Panc1 (cell line): ENCODE data around the gene NUCB2. TPM values are rescaled to one million over a fixed set of nuclear protein-coding genes. Genes with fewer than 3 reads are reported as not detected.

Experiments used
- ATAC-seq: fragments of 200-7000 bp; cut with Tn5 transposase; 2 replicates; pipeline ENCODE4 v1.9.1; 2020; ENCODE audit warnings: mild to moderate bottlenecking, moderate library complexity
- BruUV-seq: library from RNA; stranded (reverse); fragments of 400-500 nt; replicated peaks from 2 replicates; lab custom pipeline; 2021; lab: Mats Ljungman, UMichigan
- CTCF ChIA-PET: fragments of 300-600 bp; sonication (Branson Sonifier 250); formaldehyde crosslinking; loops from one replicate; lab custom pipeline; 2022; ENCODE audit warnings: antibody characterized with exemption; lab: Charles Lee
- POLR2A ChIA-PET: fragments of 300-600 bp; sonication (Branson Sonifier 250); formaldehyde crosslinking; loops from one replicate; lab custom pipeline; 2022; ENCODE audit warnings: antibody characterized with exemption; lab: Charles Lee
- DNase-seq: peaks from one replicate; pipeline ENCODE4 v3.0.0-alpha.2; 2010; ENCODE audit warnings: low read depth, low spot score
- H3K27ac ChIP-seq: 2 replicates; pipeline ENCODE4 v1.5.1; 2011; ENCODE audit warnings: mild to moderate bottlenecking, low read length, inconsistent platforms
- H3K27me3 ChIP-seq: fragments of 200-500 bp; sonication (Bioruptor generic); 2 replicates; pipeline ENCODE4 v1.6.0; 2014; ENCODE audit warnings: low read length, inconsistent platforms; ENCODE audit not compliant: control insufficient read depth, insufficient read depth
- H3K36me3 ChIP-seq: fragments of 200-500 bp; sonication (Bioruptor generic); 2 replicates; pipeline ENCODE4 v1.5.1; 2014; ENCODE audit warnings: inconsistent platforms, mild to moderate bottlenecking, low read length, moderate library complexity; ENCODE audit not compliant: control insufficient read depth, insufficient read depth
- H3K4me1 ChIP-seq: 2 replicates; pipeline ENCODE4 v1.5.1; 2011; ENCODE audit warnings: inconsistent platforms, mild to moderate bottlenecking, low read length, moderate library complexity; ENCODE audit not compliant: control insufficient read depth, insufficient read depth
- H3K4me3 ChIP-seq, 2 experiments: 2 replicates each; pipeline ENCODE4 v1.5.1; 2011 to 2012; ENCODE audit warnings: low read depth in 2 of 2, low read length in 2 of 2, mild to moderate bottlenecking in 2 of 2, inconsistent platforms in 1 of 2, moderate library complexity in 1 of 2
- H3K9me3 ChIP-seq: fragments of 200-500 bp; sonication (Bioruptor generic); 2 replicates; pipeline ENCODE4 v1.5.1; 2014; ENCODE audit warnings: low read depth, mild to moderate bottlenecking, inconsistent platforms, low read length, moderate library complexity; ENCODE audit not compliant: control insufficient read depth, insufficient read depth
- POLR2AphosphoS5 ChIP-seq: IDR thresholded peaks from 2 replicates; pipeline ENCODE4 v1.6.1; 2012; ENCODE audit warnings: mild to moderate bottlenecking, low read depth, low read length, moderate library complexity
- SIN3A ChIP-seq: IDR thresholded peaks from 2 replicates; pipeline ENCODE4 v1.6.1; 2012; ENCODE audit warnings: low read depth, mild to moderate bottlenecking, low read length, moderate library complexity, borderline replicate concordance; ENCODE audit not compliant: insufficient read depth
- TCF7L2 ChIP-seq: IDR thresholded peaks from 2 replicates; pipeline ENCODE4 v1.6.1; 2011; ENCODE audit warnings: mild to moderate bottlenecking, low read depth, low read length, inconsistent platforms
- in situ Hi-C: cut with HindIII; loops from 2 replicates; pipeline ENCODE4 v1.10.0; 2016; ENCODE audit warnings: low sequenced_read_pairs, low pct_unique_long_range_greater_than_20kb
- intact Hi-C: fragments of 100-400 bp; cut with micrococcal nuclease; formaldehyde crosslinking; loops from one replicate; pipeline ENCODE4 v1.10.0; 2022; ENCODE audit not compliant: unreplicated experiment
- total RNA-seq: library from RNA; stranded (reverse); gene quantifications from one replicate; pipeline ENCODE4 v1.2.1, GENCODE V29; 2021; ENCODE audit not compliant: unreplicated experiment
- TF ChIP-seq, protein P1 (sequence below): fragments of 450-650 bp; IDR thresholded peaks from 2 replicates; pipeline ENCODE4 v1.5.1; 2017; ENCODE audit warnings: mild to moderate bottlenecking
- TF ChIP-seq, protein P2 (sequence below), 2 experiments: IDR thresholded peaks; 2 replicates each; pipeline ENCODE4 v1.6.1; 2011 to 2012; ENCODE audit warnings: low read depth in 2 of 2, control low read depth in 1 of 2, low read length in 1 of 2, mild to moderate bottlenecking in 1 of 2, moderate library complexity in 1 of 2; ENCODE audit not compliant: insufficient read depth in 1 of 2

Gene NUCB2
- total RNA-seq, 1 experiment from 2014 or later, result 62.2 TPM

DNA sequence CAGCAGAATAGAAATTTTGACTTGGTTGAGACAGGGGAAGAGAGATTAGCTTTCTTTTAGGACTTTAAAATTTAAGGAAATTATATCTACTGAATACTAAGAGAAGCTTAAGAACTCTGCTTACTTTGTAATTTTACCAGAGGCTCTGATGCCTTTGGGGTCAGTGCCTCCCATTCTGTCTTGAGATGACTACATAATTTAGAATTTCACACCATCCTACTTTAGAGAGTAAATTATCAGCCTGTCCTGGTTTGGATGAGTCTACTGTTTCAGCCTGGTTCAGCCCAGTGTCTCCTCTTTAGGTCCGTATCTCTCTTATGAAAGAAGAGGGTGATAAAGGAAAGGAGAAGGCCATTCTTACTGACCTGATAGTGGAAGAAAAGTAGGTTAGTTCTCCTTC, 9.8 kb downstream of the NUCB2 start:
- ATAC-seq, result no peak
- Histone ChIP-seq H3K36me3 (no peaks in the 10 kb centered on the region), H3K27me3 (no peaks in the 10 kb centered on the region), H3K9me3 (no peaks in the 10 kb centered on the region), H3K4me3 (no peak overlapping the region), H3K27ac (no peak overlapping the region), H3K4me1 (no peaks in the 10 kb centered on the region)
- no TSS peak for BruUV-seq
- DNase-seq, result no peak
- intact Hi-C loops (no loop called here), in situ Hi-C loops (no loop called here)
- TF ChIP-seq SIN3A (no peak), POLR2AphosphoS5 (no peak), TCF7L2 (no peak)
- TF ChIP-seq, protein P1, sequence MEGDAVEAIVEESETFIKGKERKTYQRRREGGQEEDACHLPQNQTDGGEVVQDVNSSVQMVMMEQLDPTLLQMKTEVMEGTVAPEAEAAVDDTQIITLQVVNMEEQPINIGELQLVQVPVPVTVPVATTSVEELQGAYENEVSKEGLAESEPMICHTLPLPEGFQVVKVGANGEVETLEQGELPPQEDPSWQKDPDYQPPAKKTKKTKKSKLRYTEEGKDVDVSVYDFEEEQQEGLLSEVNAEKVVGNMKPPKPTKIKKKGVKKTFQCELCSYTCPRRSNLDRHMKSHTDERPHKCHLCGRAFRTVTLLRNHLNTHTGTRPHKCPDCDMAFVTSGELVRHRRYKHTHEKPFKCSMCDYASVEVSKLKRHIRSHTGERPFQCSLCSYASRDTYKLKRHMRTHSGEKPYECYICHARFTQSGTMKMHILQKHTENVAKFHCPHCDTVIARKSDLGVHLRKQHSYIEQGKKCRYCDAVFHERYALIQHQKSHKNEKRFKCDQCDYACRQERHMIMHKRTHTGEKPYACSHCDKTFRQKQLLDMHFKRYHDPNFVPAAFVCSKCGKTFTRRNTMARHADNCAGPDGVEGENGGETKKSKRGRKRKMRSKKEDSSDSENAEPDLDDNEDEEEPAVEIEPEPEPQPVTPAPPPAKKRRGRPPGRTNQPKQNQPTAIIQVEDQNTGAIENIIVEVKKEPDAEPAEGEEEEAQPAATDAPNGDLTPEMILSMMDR, result no peak
- TF ChIP-seq, protein P2, sequence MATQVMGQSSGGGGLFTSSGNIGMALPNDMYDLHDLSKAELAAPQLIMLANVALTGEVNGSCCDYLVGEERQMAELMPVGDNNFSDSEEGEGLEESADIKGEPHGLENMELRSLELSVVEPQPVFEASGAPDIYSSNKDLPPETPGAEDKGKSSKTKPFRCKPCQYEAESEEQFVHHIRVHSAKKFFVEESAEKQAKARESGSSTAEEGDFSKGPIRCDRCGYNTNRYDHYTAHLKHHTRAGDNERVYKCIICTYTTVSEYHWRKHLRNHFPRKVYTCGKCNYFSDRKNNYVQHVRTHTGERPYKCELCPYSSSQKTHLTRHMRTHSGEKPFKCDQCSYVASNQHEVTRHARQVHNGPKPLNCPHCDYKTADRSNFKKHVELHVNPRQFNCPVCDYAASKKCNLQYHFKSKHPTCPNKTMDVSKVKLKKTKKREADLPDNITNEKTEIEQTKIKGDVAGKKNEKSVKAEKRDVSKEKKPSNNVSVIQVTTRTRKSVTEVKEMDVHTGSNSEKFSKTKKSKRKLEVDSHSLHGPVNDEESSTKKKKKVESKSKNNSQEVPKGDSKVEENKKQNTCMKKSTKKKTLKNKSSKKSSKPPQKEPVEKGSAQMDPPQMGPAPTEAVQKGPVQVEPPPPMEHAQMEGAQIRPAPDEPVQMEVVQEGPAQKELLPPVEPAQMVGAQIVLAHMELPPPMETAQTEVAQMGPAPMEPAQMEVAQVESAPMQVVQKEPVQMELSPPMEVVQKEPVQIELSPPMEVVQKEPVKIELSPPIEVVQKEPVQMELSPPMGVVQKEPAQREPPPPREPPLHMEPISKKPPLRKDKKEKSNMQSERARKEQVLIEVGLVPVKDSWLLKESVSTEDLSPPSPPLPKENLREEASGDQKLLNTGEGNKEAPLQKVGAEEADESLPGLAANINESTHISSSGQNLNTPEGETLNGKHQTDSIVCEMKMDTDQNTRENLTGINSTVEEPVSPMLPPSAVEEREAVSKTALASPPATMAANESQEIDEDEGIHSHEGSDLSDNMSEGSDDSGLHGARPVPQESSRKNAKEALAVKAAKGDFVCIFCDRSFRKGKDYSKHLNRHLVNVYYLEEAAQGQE (IDR thresholded peaks at IDR 0.05; ENCODE audit: insufficient read depth in 1 of 2, low read depth in 2 of 2, low read length in 1 of 2), result no peak
- CTCF ChIA-PET, result no interaction called here
- POLR2A ChIA-PET, result no interaction called here

DNA sequence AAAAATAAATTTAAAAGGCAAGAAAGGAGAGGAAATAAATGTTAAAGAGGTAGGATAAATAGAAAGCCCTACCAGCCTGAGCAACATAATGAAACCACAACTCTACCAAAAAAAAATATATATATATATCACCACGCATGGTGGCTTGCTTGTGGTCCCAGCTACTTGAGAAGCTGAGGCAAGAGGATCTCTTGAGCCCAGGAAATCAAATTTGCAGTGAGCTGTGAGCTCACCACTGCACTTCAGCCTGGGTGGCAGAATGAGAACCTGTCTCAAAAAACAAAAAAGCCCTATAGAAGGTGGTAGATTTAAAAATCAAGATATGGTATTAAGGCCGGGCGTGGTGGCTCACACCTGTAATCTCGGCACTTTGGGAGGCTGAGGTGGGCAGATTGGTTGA, 10.5 kb downstream of the NUCB2 start:
- H3K9me3 ChIP-seq, result no peaks in the 10 kb centered on the region
- H3K27me3 ChIP-seq, result no peaks in the 10 kb centered on the region
- ChIA-PET POLR2A (no interaction called here), CTCF (no interaction called here)
- H3K4me1 ChIP-seq, result no peaks in the 10 kb centered on the region
- ATAC-seq (no peak), DNase-seq (no peak)
- no TSS peak for BruUV-seq
- H3K36me3 ChIP-seq, result no peaks in the 10 kb centered on the region
- intact Hi-C loops, result no loop called here
- in situ Hi-C loops, result no loop called here
- no peak overlapping the region for H3K27ac ChIP-seq
- TF ChIP-seq TCF7L2 (no peak), POLR2AphosphoS5 (no peak), SIN3A (no peak)
- TF ChIP-seq, protein P1, result no peak
- TF ChIP-seq, protein P2 (IDR thresholded peaks at IDR 0.05; ENCODE audit: insufficient read depth in 1 of 2, low read depth in 2 of 2, low read length in 1 of 2), result no peak
- no peak overlapping the region for H3K4me3 ChIP-seq
